ENCODE data around the gene TOGARAM2. TPM values are rescaled to one million over a fixed set of nuclear protein-coding genes. Genes with fewer than 3 reads are reported as not detected.

Gene TOGARAM2
- polyA plus RNA-seq, 1 donor (not counting 4 experiments of a cell fraction or from before 2014, with no cell fraction given), result 0.10 TPM

GRCh38 chr2:29009711-29010677 lies 28.9 kb downstream of the TOGARAM2 start:
- peaks cover 9% of the 10 kb centered on the region for H3K27me3 ChIP-seq (ENCODE audit: control insufficient read depth, extremely low read depth, insufficient read depth, low read length)
- peaks cover 2% of the 10 kb centered on the region for H3K9me3 ChIP-seq (ENCODE audit: control insufficient read depth, low read depth, low read length)
- no peak for FAIRE-seq
- dilution Hi-C loops (cut with MboI; ENCODE audit: extremely low pct_ligation_motif_present, low sequenced_read_pairs), result no loop called here
- no peak overlapping the region for H2AFZ ChIP-seq (ENCODE audit: control insufficient read depth, low read length)
- no peak for DNase-seq (ENCODE audit: low read depth, low spot score)
- H3K9ac ChIP-seq (ENCODE audit: control insufficient read depth, extremely low read depth, insufficient read depth, low read length), result no peak overlapping the region
- no peak for TF ChIP-seq EZH2 (IDR thresholded peaks at IDR 0.05; ENCODE audit: low read length)
- TF ChIP-seq CTCF (optimal IDR thresholded peaks at IDR 0.05 in 1 of 3, IDR thresholded peaks at IDR 0.05 in 1 of 3, conservative IDR thresholded peaks at IDR 0.05 in 1 of 3; ENCODE audit: extremely low read depth in 1 of 3, insufficient read depth in 2 of 3, low read length in 3 of 3), result no peak
- H3K4me2 ChIP-seq (ENCODE audit: control insufficient read depth, extremely low read depth, insufficient read depth, low read depth, low read length), result no peak overlapping the region
- no peak overlapping the region for H3K27ac ChIP-seq (ENCODE audit: control insufficient read depth, insufficient read depth, low read length)
- H3K9me1 ChIP-seq (ENCODE audit: control insufficient read depth, extremely low read depth, insufficient read depth, low read length), result no peaks in the 10 kb centered on the region
- no peaks in the 10 kb centered on the region for H4K20me1 ChIP-seq (ENCODE audit: control insufficient read depth, extremely low read depth, insufficient read depth, low read length)
- no peak overlapping the region for H3K4me3 ChIP-seq (ENCODE audit: control insufficient read depth in 2 of 3, extremely low read depth in 1 of 3, insufficient read depth in 2 of 3, low read depth in 1 of 3, low read length in 3 of 3)
- no peaks in the 10 kb centered on the region for H3K4me1 ChIP-seq (ENCODE audit: control insufficient read depth, extremely low read depth, insufficient read depth, low read length)
- no peaks in the 10 kb centered on the region for H3K79me2 ChIP-seq (ENCODE audit: control insufficient read depth, insufficient read depth, low read length)
- no peaks in the 10 kb centered on the region for H3K36me3 ChIP-seq (ENCODE audit: control insufficient read depth in 2 of 2, extremely low read depth in 1 of 2, insufficient read depth in 2 of 2, low read length in 2 of 2)

- DNase-seq (ENCODE audit: low read depth, low spot score) (no peak), FAIRE-seq (no peak)
- Histone ChIP-seq H3K27me3 (ENCODE audit: control insufficient read depth, extremely low read depth, insufficient read depth, low read length) (peaks cover 15% of the 10 kb centered on the region), H2AFZ (ENCODE audit: control insufficient read depth, low read length) (no peak overlapping the region), H4K20me1 (ENCODE audit: control insufficient read depth, extremely low read depth, insufficient read depth, low read length) (no peaks in the 10 kb centered on the region), H3K27ac (ENCODE audit: control insufficient read depth, insufficient read depth, low read length) (no peak overlapping the region), H3K9me3 (ENCODE audit: control insufficient read depth, low read depth, low read length) (no peaks in the 10 kb centered on the region), H3K79me2 (ENCODE audit: control insufficient read depth, insufficient read depth, low read length) (no peaks in the 10 kb centered on the region), H3K4me2 (ENCODE audit: control insufficient read depth, extremely low read depth, insufficient read depth, low read depth, low read length) (no peak overlapping the region), H3K4me1 (ENCODE audit: control insufficient read depth, extremely low read depth, insufficient read depth, low read length) (no peaks in the 10 kb centered on the region), H3K9me1 (ENCODE audit: control insufficient read depth, extremely low read depth, insufficient read depth, low read length) (no peaks in the 10 kb centered on the region), H3K9ac (ENCODE audit: control insufficient read depth, extremely low read depth, insufficient read depth, low read length) (no peak overlapping the region), H3K4me3 (ENCODE audit: control insufficient read depth in 2 of 3, extremely low read depth in 1 of 3, insufficient read depth in 2 of 3, low read depth in 1 of 3, low read length in 3 of 3) (no peak overlapping the region), H3K36me3 (ENCODE audit: control insufficient read depth in 2 of 2, extremely low read depth in 1 of 2, insufficient read depth in 2 of 2, low read length in 2 of 2) (no peaks in the 10 kb centered on the region)
- no peak for TF ChIP-seq EZH2 (IDR thresholded peaks at IDR 0.05; ENCODE audit: low read length)
- TF ChIP-seq CTCF (optimal IDR thresholded peaks at IDR 0.05 in 1 of 3, IDR thresholded peaks at IDR 0.05 in 1 of 3, conservative IDR thresholded peaks at IDR 0.05 in 1 of 3; ENCODE audit: extremely low read depth in 1 of 3, insufficient read depth in 2 of 3, low read length in 3 of 3), result no peak
- dilution Hi-C loops (cut with MboI; ENCODE audit: extremely low pct_ligation_motif_present, low sequenced_read_pairs), result no loop called here
These were observed 29.8 kb downstream of the TOGARAM2 start for GRCh38 chr2:29010946-29011345.

Measured in keratinocyte (primary cell).